GM12878 (cell line): ENCODE results near the gene CXCL9.

Experiments
- EP300 ChIP-seq, 2 experiments: fragments of 150-350 bp in 1 of 2; IDR thresholded peaks; 2 replicates each; pipeline ENCODE4 v1.6.1; 2011 to 2012; ENCODE audit warnings: low read depth in 2 of 2, low read length in 2 of 2, borderline replicate concordance in 1 of 2, improper control_type of control experiment in 1 of 2, inconsistent platforms in 1 of 2; ENCODE audit not compliant: control insufficient read depth in 1 of 2
- EZH2 ChIP-seq: IDR thresholded peaks from 2 replicates; pipeline ENCODE4 v1.6.1; 2012; ENCODE audit warnings: low read depth, mild to moderate bottlenecking, control low read depth, inconsistent platforms, low read length, borderline replicate concordance; ENCODE audit not compliant: control insufficient read depth
- RUNX3 ChIP-seq: IDR thresholded peaks from 2 replicates; pipeline ENCODE4 v1.6.1; 2012; ENCODE audit warnings: low read length, inconsistent platforms
- TF ChIP-seq, protein P1 (sequence below): IDR thresholded peaks from 2 replicates; pipeline ENCODE4 v1.6.1; 2012; ENCODE audit warnings: mild to moderate bottlenecking, low read depth, low read length

DNA sequence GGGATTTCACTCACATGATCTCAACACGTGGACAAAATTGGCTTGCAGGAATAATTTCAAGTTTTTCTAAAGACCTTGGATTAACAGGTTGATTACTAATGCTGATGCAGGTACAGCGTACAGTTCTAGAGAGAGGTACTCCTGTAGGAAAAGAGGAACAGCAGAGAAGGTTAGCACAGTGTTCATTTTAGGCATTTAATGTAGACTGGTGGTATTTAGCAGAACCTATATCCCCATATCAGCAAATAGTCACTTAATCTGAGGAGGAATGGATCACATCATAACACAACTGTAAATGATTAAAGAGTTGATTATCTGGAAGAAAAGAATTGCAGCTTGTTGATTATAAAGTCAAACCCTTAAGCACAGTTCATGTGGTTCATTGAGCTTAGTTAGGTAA lies 15.4 kb upstream of the CXCL9 start:
- TF ChIP-seq, protein P1, sequence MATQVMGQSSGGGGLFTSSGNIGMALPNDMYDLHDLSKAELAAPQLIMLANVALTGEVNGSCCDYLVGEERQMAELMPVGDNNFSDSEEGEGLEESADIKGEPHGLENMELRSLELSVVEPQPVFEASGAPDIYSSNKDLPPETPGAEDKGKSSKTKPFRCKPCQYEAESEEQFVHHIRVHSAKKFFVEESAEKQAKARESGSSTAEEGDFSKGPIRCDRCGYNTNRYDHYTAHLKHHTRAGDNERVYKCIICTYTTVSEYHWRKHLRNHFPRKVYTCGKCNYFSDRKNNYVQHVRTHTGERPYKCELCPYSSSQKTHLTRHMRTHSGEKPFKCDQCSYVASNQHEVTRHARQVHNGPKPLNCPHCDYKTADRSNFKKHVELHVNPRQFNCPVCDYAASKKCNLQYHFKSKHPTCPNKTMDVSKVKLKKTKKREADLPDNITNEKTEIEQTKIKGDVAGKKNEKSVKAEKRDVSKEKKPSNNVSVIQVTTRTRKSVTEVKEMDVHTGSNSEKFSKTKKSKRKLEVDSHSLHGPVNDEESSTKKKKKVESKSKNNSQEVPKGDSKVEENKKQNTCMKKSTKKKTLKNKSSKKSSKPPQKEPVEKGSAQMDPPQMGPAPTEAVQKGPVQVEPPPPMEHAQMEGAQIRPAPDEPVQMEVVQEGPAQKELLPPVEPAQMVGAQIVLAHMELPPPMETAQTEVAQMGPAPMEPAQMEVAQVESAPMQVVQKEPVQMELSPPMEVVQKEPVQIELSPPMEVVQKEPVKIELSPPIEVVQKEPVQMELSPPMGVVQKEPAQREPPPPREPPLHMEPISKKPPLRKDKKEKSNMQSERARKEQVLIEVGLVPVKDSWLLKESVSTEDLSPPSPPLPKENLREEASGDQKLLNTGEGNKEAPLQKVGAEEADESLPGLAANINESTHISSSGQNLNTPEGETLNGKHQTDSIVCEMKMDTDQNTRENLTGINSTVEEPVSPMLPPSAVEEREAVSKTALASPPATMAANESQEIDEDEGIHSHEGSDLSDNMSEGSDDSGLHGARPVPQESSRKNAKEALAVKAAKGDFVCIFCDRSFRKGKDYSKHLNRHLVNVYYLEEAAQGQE = no peak
- TF ChIP-seq RUNX3 = no peak
- no peak for TF ChIP-seq EP300 (IDR thresholded peaks at IDR 0.05; ENCODE audit: borderline replicate concordance in 1 of 2, control insufficient read depth in 1 of 2, low read depth in 2 of 2, low read length in 2 of 2)
- TF ChIP-seq EZH2 = no peak
